GM10266 (cell line): ENCODE data around the gene CHODL.

Experiments
- DNase-seq: peaks from one replicate; pipeline ENCODE4 v3.0.0; 2012; ENCODE audit errors: extremely low spot score
- CTCF ChIP-seq: IDR thresholded peaks from 2 replicates; pipeline ENCODE4 v1.5.1; 2012; ENCODE audit warnings: mild to moderate bottlenecking, low read depth; ENCODE audit not compliant: control insufficient read depth, insufficient read depth; ENCODE audit errors: missing control alignments

The CHODL gene

GRCh38 chr21:18245464-18245967 is 883 bp downstream of the CHODL start:
- no peak for DNase-seq
- no peak for TF ChIP-seq CTCF

GRCh38 chr21:18248171-18248570 is 3.5 kb downstream of the CHODL start:
- no peak for DNase-seq
- TF ChIP-seq CTCF: no peak

- no peak for TF ChIP-seq CTCF
- DNase-seq: no peak
Measured at GRCh38 chr21:18249672-18250071, 5.0 kb downstream of the CHODL start.

- TF ChIP-seq CTCF: no peak
- no peak for DNase-seq
Measured at GRCh38 chr21:18251065-18251464, 6.4 kb downstream of the CHODL start.

- DNase-seq: no peak
- no peak for TF ChIP-seq CTCF
Measured at GRCh38 chr21:18252256-18252655, 7.6 kb downstream of the CHODL start.

GRCh38 chr21:18252680-18253079 is 8.0 kb downstream of the CHODL start:
- TF ChIP-seq CTCF: no peak
- DNase-seq: no peak

GRCh38 chr21:18253221-18253620 is 8.6 kb downstream of the CHODL start:
- no peak for DNase-seq
- TF ChIP-seq CTCF: no peak
